HT1080 (cell line): Measurements from ENCODE around the gene ZFP37. TPM values are rescaled to one million over a fixed set of nuclear protein-coding genes. Genes with fewer than 3 reads are reported as not detected.

Source experiments
- total RNA-seq: library from RNA; depleted of rRNA; stranded (reverse); fragments of >200 nt; shearing (Covaris generic); gene quantifications from 2 replicates; pipeline ENCODE4 v1.2.3, GENCODE V29; 2014; rRNA removed

The ZFP37 gene
- total RNA-seq, 1 experiment from 2014 or later, result 1.2 TPM

Other genes starting within 250 kb of the ZFP37 start
- not detected in 2 replicates for gene SLC46A2, start 165.8 kb downstream of the ZFP37 start, total RNA-seq
- 4.7 and 5.7 TPM in 2 replicates for gene ZNF883, start 44.5 kb downstream of the ZFP37 start, total RNA-seq
- gene SLC31A2, start 94.3 kb upstream of the ZFP37 start, total RNA-seq, result 8.3 and 9.4 TPM in 2 replicates
- 21.8 and 22.0 TPM in 2 replicates for gene FKBP15, start 164.6 kb upstream of the ZFP37 start, total RNA-seq
- 11.7 and 14.0 TPM in 2 replicates for gene SLC31A1, start 164.8 kb upstream of the ZFP37 start, total RNA-seq
- 54.7 and 57.7 TPM in 2 replicates for gene CDC26, start 218.8 kb upstream of the ZFP37 start, total RNA-seq
- gene PRPF4, start 218.9 kb upstream of the ZFP37 start, total RNA-seq, result 98.4 and 101 TPM in 2 replicates
- gene RNF183, start 246.7 kb upstream of the ZFP37 start, total RNA-seq, result not detected in 2 replicates